GM20000 (cell line): Measurements from ENCODE around the gene BMF.
"Not testable (repeated sequence)": the region's sequence is repeated elsewhere in the genome, so short reads cannot be mapped to it uniquely, and the experiment has no call there.

Experiments used
- DNase-seq: peaks from one replicate; pipeline ENCODE4 v3.0.0; 2012; ENCODE audit warnings: low spot score
- TF ChIP-seq, protein P1 (sequence below): IDR thresholded peaks from 2 replicates; pipeline ENCODE4 v1.5.1; 2012; ENCODE audit warnings: mild to moderate bottlenecking, control low read depth; ENCODE audit errors: extremely low read depth, missing control alignments

BMF gene

GRCh38 chr15:40121911-40122638 is 13.4 kb upstream of the BMF start:
- no peak for DNase-seq
- TF ChIP-seq, protein P1, sequence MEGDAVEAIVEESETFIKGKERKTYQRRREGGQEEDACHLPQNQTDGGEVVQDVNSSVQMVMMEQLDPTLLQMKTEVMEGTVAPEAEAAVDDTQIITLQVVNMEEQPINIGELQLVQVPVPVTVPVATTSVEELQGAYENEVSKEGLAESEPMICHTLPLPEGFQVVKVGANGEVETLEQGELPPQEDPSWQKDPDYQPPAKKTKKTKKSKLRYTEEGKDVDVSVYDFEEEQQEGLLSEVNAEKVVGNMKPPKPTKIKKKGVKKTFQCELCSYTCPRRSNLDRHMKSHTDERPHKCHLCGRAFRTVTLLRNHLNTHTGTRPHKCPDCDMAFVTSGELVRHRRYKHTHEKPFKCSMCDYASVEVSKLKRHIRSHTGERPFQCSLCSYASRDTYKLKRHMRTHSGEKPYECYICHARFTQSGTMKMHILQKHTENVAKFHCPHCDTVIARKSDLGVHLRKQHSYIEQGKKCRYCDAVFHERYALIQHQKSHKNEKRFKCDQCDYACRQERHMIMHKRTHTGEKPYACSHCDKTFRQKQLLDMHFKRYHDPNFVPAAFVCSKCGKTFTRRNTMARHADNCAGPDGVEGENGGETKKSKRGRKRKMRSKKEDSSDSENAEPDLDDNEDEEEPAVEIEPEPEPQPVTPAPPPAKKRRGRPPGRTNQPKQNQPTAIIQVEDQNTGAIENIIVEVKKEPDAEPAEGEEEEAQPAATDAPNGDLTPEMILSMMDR: no peak

DNA sequence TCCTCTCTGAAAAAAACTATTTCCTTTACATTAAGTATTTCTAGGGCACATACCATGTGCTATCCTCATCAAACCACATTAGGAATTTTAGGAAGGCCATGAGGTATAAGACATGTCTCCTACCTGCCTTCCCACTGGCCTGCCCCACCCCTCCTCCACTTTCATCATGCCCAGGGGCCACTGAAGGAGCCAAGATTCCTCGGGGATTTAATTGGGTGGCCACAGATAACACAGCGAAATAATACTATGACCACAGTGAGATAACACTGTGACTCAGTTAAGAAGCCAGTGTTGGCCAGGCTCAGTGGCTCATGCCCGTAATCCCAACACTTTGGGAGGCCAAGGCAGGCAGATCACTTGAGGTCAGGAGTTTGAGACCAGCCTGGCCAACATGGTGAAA is 9.8 kb upstream of the BMF start:
- DNase-seq: no peak
- TF ChIP-seq, protein P1: no peak

DNA sequence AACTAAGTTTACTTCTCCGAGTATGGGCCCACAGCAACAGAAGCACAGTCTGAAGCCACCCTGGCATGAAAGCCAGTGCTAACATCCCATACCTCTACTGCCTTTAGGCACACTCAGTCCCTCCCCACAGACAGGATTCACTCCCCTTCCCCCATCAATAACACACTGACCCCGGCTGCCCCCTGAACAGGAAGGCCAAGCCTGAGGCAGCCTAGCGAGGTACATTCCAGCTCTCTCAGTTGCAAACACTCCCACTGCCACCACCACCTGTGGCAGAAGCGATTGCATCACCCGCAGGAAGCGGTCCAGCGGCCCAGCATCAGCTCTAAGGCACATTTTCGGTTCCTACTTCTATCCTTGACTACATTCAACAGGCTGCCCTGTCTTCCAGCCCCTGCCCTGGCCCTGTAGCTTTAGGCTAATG is 7.0 kb upstream of the BMF start:
- TF ChIP-seq, protein P1: no peak
- peak; percentile 79 for DNase-seq

DNA sequence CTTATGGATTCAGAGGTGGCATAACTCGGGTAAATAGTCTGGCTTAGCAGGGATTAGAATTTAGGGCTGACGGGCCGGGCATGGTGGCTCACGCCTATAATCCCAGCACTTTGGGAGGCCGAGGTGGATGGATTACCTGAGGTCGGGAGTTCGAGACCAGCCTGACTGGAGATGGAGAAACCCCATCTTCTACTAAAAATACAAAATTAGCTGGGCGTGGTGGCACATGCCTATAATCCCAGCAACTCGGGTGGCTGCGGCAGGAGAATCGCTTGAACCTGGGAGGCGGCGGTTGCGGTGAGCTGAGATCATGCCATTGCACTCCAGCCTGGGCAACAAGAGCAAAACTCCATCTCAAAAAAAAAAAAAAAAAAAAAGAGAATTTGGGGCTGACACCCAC is 6.4 kb upstream of the BMF start:
- not testable (repeated sequence) for DNase-seq

- no peak for DNase-seq
- TF ChIP-seq, protein P1: no peak
Measured at GRCh38 chr15:40114218-40114617, 5.5 kb upstream of the BMF start.

- TF ChIP-seq, protein P1: no peak
- DNase-seq: no peak
Measured at GRCh38 chr15:40112789-40113188, 4.1 kb upstream of the BMF start.

DNA sequence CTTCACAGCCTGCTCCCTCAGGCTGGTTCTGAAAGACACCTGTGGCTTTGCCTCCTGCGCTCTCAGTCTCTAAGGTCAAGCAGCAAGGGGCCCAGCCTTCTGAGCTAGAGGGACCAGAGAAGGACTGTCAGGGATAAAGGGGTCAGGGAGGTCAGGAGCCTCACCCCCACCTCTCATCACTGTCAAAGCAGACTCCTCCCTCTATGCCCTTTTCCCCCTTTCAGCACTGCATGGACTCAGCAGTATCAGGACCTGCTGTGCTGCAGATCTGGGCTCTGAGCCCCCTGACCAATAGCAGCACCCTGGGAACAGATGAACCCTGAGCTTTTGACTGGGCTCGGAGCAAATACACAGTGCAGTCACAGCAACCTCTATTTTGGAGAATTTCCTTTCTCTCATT is 3.2 kb upstream of the BMF start:
- TF ChIP-seq, protein P1: no peak
- DNase-seq: peak; percentile 15

DNA sequence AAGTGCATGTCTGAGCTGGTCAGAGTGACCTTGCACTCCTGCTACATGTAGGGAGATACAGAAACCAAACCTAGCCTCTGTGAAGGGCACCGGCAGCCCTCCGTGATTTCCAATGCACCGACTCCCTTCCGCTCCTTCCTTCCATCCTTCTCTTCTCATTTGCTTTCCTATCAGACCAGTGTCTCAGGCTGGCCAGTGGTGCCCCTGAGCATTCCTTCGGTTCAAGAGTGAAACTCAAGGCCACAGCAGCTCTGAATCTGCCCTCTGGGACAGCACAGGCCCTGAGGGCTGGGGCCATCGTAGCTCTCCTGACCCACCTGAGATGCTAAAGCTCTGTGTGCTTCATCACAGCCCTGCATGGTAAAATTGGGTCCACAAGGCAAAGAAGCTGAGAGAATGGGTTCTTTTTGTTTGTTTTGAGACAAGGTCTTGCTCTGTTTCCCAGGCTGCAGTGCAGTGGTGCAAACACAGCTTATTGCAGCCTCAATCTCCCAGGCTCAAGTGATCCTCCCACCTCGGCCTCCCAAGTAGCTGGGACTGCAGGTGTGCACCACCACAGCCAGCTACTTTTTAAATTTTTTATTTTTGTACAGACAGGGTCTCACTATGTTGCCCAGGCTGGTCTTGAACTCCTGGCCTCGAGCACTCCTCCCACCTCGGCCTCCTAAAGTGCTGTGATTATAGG is 2.3 kb upstream of the BMF start:
- TF ChIP-seq, protein P1: no peak
- DNase-seq: peak; percentile 6
